ENCODE measurements around the gene CYSLTR2.

The CYSLTR2 gene

GRCh38 chr13:48687249-48687648 is 33.5 kb downstream of the CYSLTR2 start (continued):
- no peak for TF ChIP-seq ZNF362 (tag by site-specific recombination; IDR thresholded peaks at IDR 0.05)
- TF ChIP-seq PATZ1 (tag by site-specific recombination; IDR thresholded peaks at IDR 0.05) = no peak

DNA sequence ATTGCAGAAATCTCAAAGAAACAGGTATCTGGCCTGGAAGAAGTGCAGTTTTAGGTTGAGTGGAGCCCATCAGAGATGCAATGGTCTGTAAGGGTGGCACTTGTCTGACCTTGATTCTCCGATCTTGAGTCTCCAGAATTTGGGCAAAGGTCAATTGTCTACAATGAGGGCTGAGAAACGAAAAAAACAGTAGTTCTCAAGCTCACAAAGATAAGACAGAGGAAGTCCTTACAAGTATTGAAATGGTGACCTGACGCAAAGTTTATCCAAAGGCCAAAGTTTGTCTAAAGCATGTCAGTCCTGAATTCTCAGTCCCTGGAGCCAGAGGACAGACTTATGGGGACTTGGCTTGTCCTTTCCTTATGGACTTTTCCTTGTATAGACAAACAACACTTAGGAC is 40.3 kb downstream of the CYSLTR2 start:
- Histone ChIP-seq H3K4me1 (ENCODE audit: control insufficient read depth, insufficient read depth, low read length) (no peaks in the 10 kb centered on the region), H3K9me3 (ENCODE audit: control insufficient read depth, insufficient read depth, low read depth, low read length) (no peaks in the 10 kb centered on the region), H3K4me3 (ENCODE audit: low read depth, low read length) (no peak overlapping the region), H3K36me3 (ENCODE audit: control insufficient read depth in 2 of 2, insufficient read depth in 1 of 2, low read length in 2 of 2) (no peaks in the 10 kb centered on the region), H3K27ac (ENCODE audit: extremely low read depth, low read depth, low read length) (no peak overlapping the region)
- TF ChIP-seq ZNF624 (tag by site-specific recombination; IDR thresholded peaks at IDR 0.05) (no peak), ZEB2 (tag by site-specific recombination; IDR thresholded peaks at IDR 0.05) (no peak), REPIN1 (tag by site-specific recombination; IDR thresholded peaks at IDR 0.05; ENCODE audit: low read depth) (no peak), ZNF571 (tag by site-specific recombination; IDR thresholded peaks at IDR 0.05) (no peak), PRDM1 (tag by site-specific recombination; IDR thresholded peaks at IDR 0.05) (no peak), ZNF354C (tag by site-specific recombination; IDR thresholded peaks at IDR 0.05; ENCODE audit: borderline replicate concordance, low read depth) (no peak), ZNF629 (tag by site-specific recombination; IDR thresholded peaks at IDR 0.05) (no peak), ZNF639 (tag by site-specific recombination; IDR thresholded peaks at IDR 0.05) (no peak), MEIS1 (CRISPR knock-in tag; IDR thresholded peaks at IDR 0.05; ENCODE audit: borderline replicate concordance) (no peak), YY1 (tag by site-specific recombination; IDR thresholded peaks at IDR 0.05) (no peak), REST (tag by site-specific recombination; IDR thresholded peaks at IDR 0.05) (no peak), ZNF658 (tag by site-specific recombination; IDR thresholded peaks at IDR 0.05) (no peak), TRIM28 (IDR thresholded peaks at IDR 0.05; ENCODE audit: borderline replicate concordance, low read length) (no peak), GLI2 (tag by site-specific recombination; IDR thresholded peaks at IDR 0.05; ENCODE audit: borderline replicate concordance, low read depth) (no peak)
- TF ChIP-seq, protein P1, sequence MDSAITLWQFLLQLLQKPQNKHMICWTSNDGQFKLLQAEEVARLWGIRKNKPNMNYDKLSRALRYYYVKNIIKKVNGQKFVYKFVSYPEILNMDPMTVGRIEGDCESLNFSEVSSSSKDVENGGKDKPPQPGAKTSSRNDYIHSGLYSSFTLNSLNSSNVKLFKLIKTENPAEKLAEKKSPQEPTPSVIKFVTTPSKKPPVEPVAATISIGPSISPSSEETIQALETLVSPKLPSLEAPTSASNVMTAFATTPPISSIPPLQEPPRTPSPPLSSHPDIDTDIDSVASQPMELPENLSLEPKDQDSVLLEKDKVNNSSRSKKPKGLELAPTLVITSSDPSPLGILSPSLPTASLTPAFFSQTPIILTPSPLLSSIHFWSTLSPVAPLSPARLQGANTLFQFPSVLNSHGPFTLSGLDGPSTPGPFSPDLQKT (IDR thresholded peaks at IDR 0.05; ENCODE audit: borderline replicate concordance, low read depth, low read length) = no peak
- TF ChIP-seq, protein P2, sequence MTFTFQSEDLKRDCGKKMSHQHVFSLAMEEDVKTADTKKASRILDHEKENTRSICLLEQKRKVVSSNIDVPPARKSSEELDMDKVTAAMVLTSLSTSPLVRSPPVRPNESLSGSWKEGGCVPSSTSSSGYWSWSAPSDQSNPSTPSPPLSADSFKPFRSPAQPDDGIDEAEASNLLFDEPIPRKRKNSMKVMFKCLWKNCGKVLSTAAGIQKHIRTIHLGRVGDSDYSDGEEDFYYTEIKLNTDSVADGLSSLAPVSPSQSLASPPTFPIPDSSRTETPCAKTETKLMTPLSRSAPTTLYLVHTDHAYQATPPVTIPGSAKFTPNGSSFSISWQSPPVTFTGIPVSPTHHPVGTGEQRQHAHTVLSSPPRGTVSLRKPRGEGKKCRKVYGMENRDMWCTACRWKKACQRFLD (tag by site-specific recombination; IDR thresholded peaks at IDR 0.05) = no peak
- TF ChIP-seq, protein P3, sequence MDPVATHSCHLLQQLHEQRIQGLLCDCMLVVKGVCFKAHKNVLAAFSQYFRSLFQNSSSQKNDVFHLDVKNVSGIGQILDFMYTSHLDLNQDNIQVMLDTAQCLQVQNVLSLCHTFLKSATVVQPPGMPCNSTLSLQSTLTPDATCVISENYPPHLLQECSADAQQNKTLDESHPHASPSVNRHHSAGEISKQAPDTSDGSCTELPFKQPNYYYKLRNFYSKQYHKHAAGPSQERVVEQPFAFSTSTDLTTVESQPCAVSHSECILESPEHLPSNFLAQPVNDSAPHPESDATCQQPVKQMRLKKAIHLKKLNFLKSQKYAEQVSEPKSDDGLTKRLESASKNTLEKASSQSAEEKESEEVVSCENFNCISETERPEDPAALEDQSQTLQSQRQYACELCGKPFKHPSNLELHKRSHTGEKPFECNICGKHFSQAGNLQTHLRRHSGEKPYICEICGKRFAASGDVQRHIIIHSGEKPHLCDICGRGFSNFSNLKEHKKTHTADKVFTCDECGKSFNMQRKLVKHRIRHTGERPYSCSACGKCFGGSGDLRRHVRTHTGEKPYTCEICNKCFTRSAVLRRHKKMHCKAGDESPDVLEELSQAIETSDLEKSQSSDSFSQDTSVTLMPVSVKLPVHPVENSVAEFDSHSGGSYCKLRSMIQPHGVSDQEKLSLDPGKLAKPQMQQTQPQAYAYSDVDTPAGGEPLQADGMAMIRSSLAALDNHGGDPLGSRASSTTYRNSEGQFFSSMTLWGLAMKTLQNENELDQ (tag by site-specific recombination; IDR thresholded peaks at IDR 0.05; ENCODE audit: low read depth) = no peak
- TF ChIP-seq, protein P4, sequence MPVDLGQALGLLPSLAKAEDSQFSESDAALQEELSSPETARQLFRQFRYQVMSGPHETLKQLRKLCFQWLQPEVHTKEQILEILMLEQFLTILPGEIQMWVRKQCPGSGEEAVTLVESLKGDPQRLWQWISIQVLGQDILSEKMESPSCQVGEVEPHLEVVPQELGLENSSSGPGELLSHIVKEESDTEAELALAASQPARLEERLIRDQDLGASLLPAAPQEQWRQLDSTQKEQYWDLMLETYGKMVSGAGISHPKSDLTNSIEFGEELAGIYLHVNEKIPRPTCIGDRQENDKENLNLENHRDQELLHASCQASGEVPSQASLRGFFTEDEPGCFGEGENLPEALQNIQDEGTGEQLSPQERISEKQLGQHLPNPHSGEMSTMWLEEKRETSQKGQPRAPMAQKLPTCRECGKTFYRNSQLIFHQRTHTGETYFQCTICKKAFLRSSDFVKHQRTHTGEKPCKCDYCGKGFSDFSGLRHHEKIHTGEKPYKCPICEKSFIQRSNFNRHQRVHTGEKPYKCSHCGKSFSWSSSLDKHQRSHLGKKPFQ (tag by site-specific recombination; IDR thresholded peaks at IDR 0.05) = no peak
- POLR2A ChIA-PET = no interaction called here
- CTCF ChIA-PET = no interaction called here

Data from HEK293 (cell line).